ENCODE results near the gene PATJ. TPM values are rescaled to one million over a fixed set of nuclear protein-coding genes. Genes with fewer than 3 reads are reported as not detected.

Gene PATJ
- total and polyA plus RNA-seq, 2 of the 13 experiments (the other 11 are each of a cell fraction or from before 2014, with no cell fraction given), result 6.2 to 16.8 TPM

- Histone ChIP-seq H3K36me3 (replicated peaks in 1 of 2; ENCODE audit: control insufficient read depth in 1 of 2, insufficient read depth in 2 of 2, low read length in 2 of 2) (no peaks in the 10 kb centered on the region), H3K4me1 (ENCODE audit: insufficient read depth, low read length) (no peaks in the 10 kb centered on the region), H3K79me2 (ENCODE audit: insufficient read depth, low read length) (no peaks in the 10 kb centered on the region), H3K27me3 (ENCODE audit: control insufficient read depth in 1 of 2, insufficient read depth in 2 of 2, low read length in 2 of 2) (no peaks in the 10 kb centered on the region), H3K4me3 (replicated peaks in 1 of 3; ENCODE audit: insufficient read depth in 1 of 3, low read depth in 2 of 3, low read length in 3 of 3) (no peak overlapping the region), H4K20me1 (ENCODE audit: insufficient read depth, low read length) (no peaks in the 10 kb centered on the region), H2AFZ (ENCODE audit: low read length) (no peak overlapping the region), H3K4me2 (ENCODE audit: low read depth, low read length) (no peak overlapping the region), H3K27ac (ENCODE audit: extremely low read length, insufficient read depth, low read length) (no peak overlapping the region), H3K9ac (ENCODE audit: insufficient read depth, low read depth, low read length) (no peak overlapping the region), H3K9me3 (ENCODE audit: low read length) (no peaks in the 10 kb centered on the region)
- FAIRE-seq, result no peak
- ChIA-PET CTCF (ENCODE audit: low intra/inter-chr PET ratio, low total read pairs) (no interaction called here), POLR2A (no interaction called here)
- no peak for ATAC-seq
- in situ Hi-C loops (cut with HindIII; ENCODE audit: extremely low pct_ligation_motif_present, low pct_unique_long_range_greater_than_20kb) (no loop called here), intact Hi-C loops (cut with micrococcal nuclease; ENCODE audit: unreplicated experiment) (loop anchor here (10.0 kb wide), 1 partner anchor 118 kb away; no protein-coding TSS in a partner anchor)
- 98% methylated on average over 2 of the region's 2 CpGs for WGBS (ENCODE audit: low lambda C conversion rate)
- no peak for DNase-seq (ENCODE audit: low spot score)
- BruUV-seq (replicated peaks), result no TSS peak
- TF ChIP-seq ZNF557 (CRISPR knock-in tag; IDR thresholded peaks at IDR 0.05) (no peak), ZNF251 (CRISPR knock-in tag; IDR thresholded peaks at IDR 0.05) (no peak), JUNB (CRISPR knock-in tag; IDR thresholded peaks at IDR 0.05; ENCODE audit: borderline replicate concordance) (no peak), RARA (CRISPR knock-in tag; IDR thresholded peaks at IDR 0.05) (no peak), ADNP (CRISPR knock-in tag; IDR thresholded peaks at IDR 0.05) (no peak), ZNF18 (CRISPR knock-in tag; IDR thresholded peaks at IDR 0.05; ENCODE audit: insufficient replicate concordance) (no peak), ZNF276 (CRISPR knock-in tag; IDR thresholded peaks at IDR 0.05; ENCODE audit: low read depth) (no peak), ZFY (CRISPR knock-in tag; IDR thresholded peaks at IDR 0.05) (no peak), GRHL1 (CRISPR knock-in tag; conservative IDR thresholded peaks at IDR 0.05) (no peak), HES4 (CRISPR knock-in tag; IDR thresholded peaks at IDR 0.05; ENCODE audit: borderline replicate concordance) (no peak), ZNF816 (CRISPR knock-in tag; IDR thresholded peaks at IDR 0.05; ENCODE audit: borderline replicate concordance) (no peak), ZSCAN25 (CRISPR knock-in tag; IDR thresholded peaks at IDR 0.05) (no peak), DDIT3 (CRISPR knock-in tag; IDR thresholded peaks at IDR 0.05) (no peak), SALL2 (CRISPR knock-in tag; IDR thresholded peaks at IDR 0.05) (no peak), ATM (IDR thresholded peaks at IDR 0.05; ENCODE audit: borderline replicate concordance) (no peak), ZNF564 (CRISPR knock-in tag; IDR thresholded peaks at IDR 0.05) (no peak), ZNF501 (CRISPR knock-in tag; IDR thresholded peaks at IDR 0.05) (no peak)
Observed at GRCh38 chr1:61956784-61957183, 214.5 kb downstream of the PATJ start.
